Prostate gland (tissue), 2 donors: Measurements from ENCODE around the gene CCDC73. TPM values are rescaled to one million over a fixed set of nuclear protein-coding genes. Genes with fewer than 3 reads are reported as not detected.

ENCODE experiments used
- DNase-seq: peaks from one replicate; pipeline ENCODE4 v3.0.0-alpha.2; 2019; ENCODE audit warnings: low spot score
- H3K27ac ChIP-seq, 2 donors: fragments of 200-600 bp; sonication (generic); 2 replicates each; pipeline ENCODE4 v1.5.1; 2017 to 2019
- H3K27me3 ChIP-seq: fragments of 200-600 bp; sonication (generic); replicated peaks from 2 replicates; pipeline ENCODE4 v1.5.1; 2019; ENCODE audit not compliant: insufficient read depth
- H3K36me3 ChIP-seq, 2 donors: fragments of 200-600 bp; sonication (generic); 1 replicate in 1 of 2; 2 replicates in 1 of 2; pipeline versions ENCODE4 v1.5.1 to v1.8.1; 2017 to 2019
- H3K4me1 ChIP-seq: fragments of 200-600 bp; sonication (generic); replicated peaks from 2 replicates; pipeline ENCODE4 v1.5.1; 2019
- H3K4me3 ChIP-seq, 2 donors: fragments of 200-600 bp; sonication (generic); 2 replicates each; pipeline ENCODE4 v1.5.1; 2017 to 2019
- H3K9me3 ChIP-seq: fragments of 200-600 bp; sonication (generic); 2 replicates; pipeline ENCODE4 v1.5.1; 2017
- CTCF ChIP-seq, 4 experiments: fragments of 200-600 bp in 2 of 4; fragments of 450-650 bp in 2 of 4; sonication (generic) in 2 of 4; IDR thresholded peaks; 1 replicate in 3 of 4; 2 replicates in 1 of 4; pipeline ENCODE4 v1.5.1; 2016 to 2019; ENCODE audit warnings: antibody characterized with exemption in 4 of 4, mild to moderate bottlenecking in 2 of 4, moderate library complexity in 2 of 4
- POLR2A ChIP-seq: fragments of 450-650 bp; IDR thresholded peaks from one replicate; pipeline ENCODE4 v1.6.1; 2016; ENCODE audit warnings: antibody characterized with exemption, mild to moderate bottlenecking
- POLR2AphosphoS5 ChIP-seq: sonication (generic); formaldehyde crosslinking; IDR thresholded peaks from one replicate; pipeline ENCODE4 v1.6.1; 2017; ENCODE audit warnings: antibody characterized with exemption
- WGBS: methylation state at CpG from one replicate; pipeline ENCODE4 v1.1.5; 2018; 5-methylcytosine and 5-hydroxymethylcytosine counted together
- intact Hi-C: fragments of 100-400 bp; cut with DNase I; formaldehyde crosslinking; loops from one replicate; pipeline ENCODE4 v1.14.2; 2022
- total RNA-seq, 2 donors: library from RNA; depleted of rRNA; stranded (reverse); fragments of >200 nt; gene quantifications; one replicate each; pipeline ENCODE4 v1.1.0, GENCODE V29; 2016

Gene CCDC73
- total RNA-seq, 2 donors from 2014 or later: 0.09 to 2.7 TPM

- no peak for DNase-seq
- TF ChIP-seq POLR2A (no peak), POLR2AphosphoS5 (no peak), CTCF (IDR thresholded peaks at IDR 0.05) (no peak)
Observed at GRCh38 chr11:32752001-32752400, 42.5 kb downstream of the CCDC73 start.

GRCh38 chr11:32751381-32751780 is 43.1 kb downstream of the CCDC73 start:
- Histone ChIP-seq H3K4me3 (no peak overlapping the region), H3K27ac (no peak overlapping the region), H3K4me1 (no peaks in the 10 kb centered on the region), H3K36me3 (no peaks in the 10 kb centered on the region), H3K27me3 (no peaks in the 10 kb centered on the region), H3K9me3 (no peaks in the 10 kb centered on the region)
- TF ChIP-seq POLR2AphosphoS5: no peak
- no peak for TF ChIP-seq POLR2A
- no peak for TF ChIP-seq CTCF (IDR thresholded peaks at IDR 0.05)
- DNase-seq: no peak
- intact Hi-C loops: no loop called here
- 86% methylated on average over 6 of the region's 6 CpGs for WGBS

More at GRCh38 chr11:32752001-32752400, 42.5 kb downstream of the CCDC73 start:
- H3K4me3 ChIP-seq: no peak overlapping the region
- H3K36me3 ChIP-seq: no peaks in the 10 kb centered on the region
- no peaks in the 10 kb centered on the region for H3K9me3 ChIP-seq
- no peak overlapping the region for H3K27ac ChIP-seq
- no peaks in the 10 kb centered on the region for H3K4me1 ChIP-seq
- WGBS: 90% methylated on average over 2 of the region's 2 CpGs
- intact Hi-C loops: no loop called here
- H3K27me3 ChIP-seq: no peaks in the 10 kb centered on the region

GRCh38 chr11:32729976-32730375 is 64.5 kb downstream of the CCDC73 start:
- TF ChIP-seq CTCF (IDR thresholded peaks at IDR 0.05) (no peak), POLR2AphosphoS5 (no peak), POLR2A (no peak)
- H3K4me3 ChIP-seq: no peak overlapping the region
- WGBS: 89% methylated on average over 1 of the region's 1 CpG
- DNase-seq: no peak
- H3K9me3 ChIP-seq: no peaks in the 10 kb centered on the region
- H3K27ac ChIP-seq: no peak overlapping the region
- H3K4me1 ChIP-seq: no peaks in the 10 kb centered on the region
- no peaks in the 10 kb centered on the region for H3K27me3 ChIP-seq
- intact Hi-C loops: no loop called here
- no peaks in the 10 kb centered on the region for H3K36me3 ChIP-seq

GRCh38 chr11:32723332-32723731 is 71.1 kb downstream of the CCDC73 start:
- intact Hi-C loops: no loop called here
- no peak for DNase-seq

More at GRCh38 chr11:32723332-32723731, 71.1 kb downstream of the CCDC73 start:
- WGBS: 31% methylated on average over 3 of the region's 3 CpGs
- Histone ChIP-seq H3K4me1 (no peaks in the 10 kb centered on the region), H3K4me3 (no peak overlapping the region), H3K9me3 (no peaks in the 10 kb centered on the region), H3K27ac (no peak overlapping the region), H3K27me3 (no peaks in the 10 kb centered on the region), H3K36me3 (no peaks in the 10 kb centered on the region)
- no peak for TF ChIP-seq CTCF (IDR thresholded peaks at IDR 0.05)
- no peak for TF ChIP-seq POLR2AphosphoS5
- TF ChIP-seq POLR2A: no peak
